ENCODE data around the gene CHAC1. TPM values are rescaled to one million over a fixed set of nuclear protein-coding genes. Genes with fewer than 3 reads are reported as not detected.

The CHAC1 gene
- total and polyA plus RNA-seq, 2 donors = 0.42 to 1.8 TPM

DNA sequence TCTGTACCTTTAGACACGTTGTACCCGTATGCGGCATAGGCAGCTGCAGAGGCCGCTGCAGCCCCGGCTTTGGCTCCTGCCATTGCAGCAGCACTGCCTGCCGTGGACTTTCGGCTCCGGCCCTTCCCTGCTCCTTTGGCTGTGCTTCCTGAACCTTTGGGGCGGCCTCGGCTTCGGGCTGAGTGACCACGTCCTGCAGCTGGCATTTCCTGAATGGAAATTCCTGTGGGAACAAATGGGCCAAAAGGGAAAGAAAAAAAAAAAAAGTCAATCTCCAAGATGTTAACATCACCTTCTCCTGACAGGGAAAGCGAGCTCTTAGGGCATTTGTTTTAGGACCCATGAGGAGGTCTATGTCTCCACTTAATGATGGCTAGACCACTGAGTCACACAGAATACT is 29.6 kb downstream of the CHAC1 start:
- H3K36me3 ChIP-seq (ENCODE audit: insufficient read depth) = peaks cover 7% of the 10 kb centered on the region
- H3K27ac ChIP-seq (ENCODE audit: low read depth) = no peak overlapping the region
- H3K4me3 ChIP-seq (ENCODE audit: low read depth, low read length) = no peak overlapping the region
- H3K4me1 ChIP-seq (ENCODE audit: insufficient read depth) = no peaks in the 10 kb centered on the region
- 87% methylated on average over 13 of the region's 13 CpGs for WGBS
- no peak for DNase-seq (ENCODE audit: extremely low spot score)

DNA sequence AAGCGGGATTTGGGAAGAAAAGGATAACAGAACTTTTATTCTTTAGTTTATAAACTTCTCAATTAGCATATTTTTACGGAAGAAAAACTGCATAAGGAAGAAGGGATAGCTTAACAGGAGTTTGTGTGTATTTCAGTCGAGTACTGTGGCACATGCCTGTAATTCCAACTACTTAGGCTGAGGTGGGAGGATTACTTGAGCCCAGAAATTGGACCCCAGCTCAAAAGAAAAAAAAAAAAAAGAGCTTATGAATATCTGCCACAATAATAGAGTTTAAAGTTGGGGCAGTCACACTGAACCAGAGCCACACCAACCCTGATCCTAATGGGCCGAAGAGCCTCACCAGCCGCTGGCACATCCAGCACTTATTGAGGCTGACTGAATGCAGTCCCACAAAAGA is 31.1 kb downstream of the CHAC1 start:
- DNase-seq (ENCODE audit: extremely low spot score) = no peak
- 88% methylated on average over 5 of the region's 5 CpGs for WGBS
- Histone ChIP-seq H3K4me1 (ENCODE audit: insufficient read depth) (no peaks in the 10 kb centered on the region), H3K27ac (ENCODE audit: low read depth) (no peak overlapping the region), H3K4me3 (ENCODE audit: low read depth, low read length) (no peak overlapping the region), H3K36me3 (ENCODE audit: insufficient read depth) (peaks cover 7% of the 10 kb centered on the region)

GRCh38 chr15:40984964-40985363 is 31.7 kb downstream of the CHAC1 start:
- DNase-seq (ENCODE audit: extremely low spot score) = no peak
- H3K27ac ChIP-seq (ENCODE audit: low read depth) = no peak overlapping the region
- H3K4me3 ChIP-seq (ENCODE audit: low read depth, low read length) = no peak overlapping the region
- 83% methylated on average over 4 of the region's 4 CpGs for WGBS
- H3K36me3 ChIP-seq (ENCODE audit: insufficient read depth) = peaks cover 7% of the 10 kb centered on the region
- no peaks in the 10 kb centered on the region for H3K4me1 ChIP-seq (ENCODE audit: insufficient read depth)

GRCh38 chr15:40985541-40986330 is 32.5 kb downstream of the CHAC1 start:
- H3K36me3 ChIP-seq (ENCODE audit: insufficient read depth) = peaks cover 7% of the 10 kb centered on the region
- no peaks in the 10 kb centered on the region for H3K4me1 ChIP-seq (ENCODE audit: insufficient read depth)
- DNase-seq (ENCODE audit: extremely low spot score) = no peak
- 68% methylated on average over 6 of the region's 6 CpGs for WGBS
- no peak overlapping the region for H3K27ac ChIP-seq (ENCODE audit: low read depth)
- no peak overlapping the region for H3K4me3 ChIP-seq (ENCODE audit: low read depth, low read length)

GRCh38 chr15:40986820-40987219 is 33.5 kb downstream of the CHAC1 start:
- 86% methylated on average over 7 of the region's 7 CpGs for WGBS
- H3K36me3 ChIP-seq (ENCODE audit: insufficient read depth) = peaks cover 7% of the 10 kb centered on the region
- no peak overlapping the region for H3K4me3 ChIP-seq (ENCODE audit: low read depth, low read length)
- no peak overlapping the region for H3K27ac ChIP-seq (ENCODE audit: low read depth)
- DNase-seq (ENCODE audit: extremely low spot score) = no peak
- H3K4me1 ChIP-seq (ENCODE audit: insufficient read depth) = no peaks in the 10 kb centered on the region

DNA sequence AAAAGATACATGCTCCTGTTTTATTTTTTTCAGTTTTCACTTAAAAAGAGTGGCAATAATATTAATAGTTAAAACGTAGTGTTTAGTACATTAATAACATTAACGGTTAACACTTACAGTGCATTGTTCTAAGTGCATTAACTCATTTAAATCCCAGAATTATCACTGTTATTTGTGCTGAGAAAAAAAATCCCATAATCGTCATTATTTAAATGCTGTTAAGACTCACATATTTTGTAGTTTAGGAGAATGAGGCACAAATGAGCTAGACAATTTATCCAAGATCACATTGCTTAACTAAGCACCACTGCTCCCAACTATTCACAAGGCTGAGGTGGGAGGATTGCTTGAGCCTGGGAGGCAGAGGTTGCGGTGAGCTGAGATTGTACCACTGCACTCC is 34.9 kb downstream of the CHAC1 start:
- H3K36me3 ChIP-seq (ENCODE audit: insufficient read depth) = peaks cover 2% of the 10 kb centered on the region
- DNase-seq (ENCODE audit: extremely low spot score) = no peak
- 97% methylated on average over 4 of the region's 4 CpGs for WGBS
- H3K4me3 ChIP-seq (ENCODE audit: low read depth, low read length) = no peak overlapping the region
- no peak overlapping the region for H3K27ac ChIP-seq (ENCODE audit: low read depth)
- H3K4me1 ChIP-seq (ENCODE audit: insufficient read depth) = no peaks in the 10 kb centered on the region

- Histone ChIP-seq H3K27ac (ENCODE audit: low read depth) (no peak overlapping the region), H3K36me3 (ENCODE audit: insufficient read depth) (no peaks in the 10 kb centered on the region), H3K4me1 (ENCODE audit: insufficient read depth) (no peaks in the 10 kb centered on the region), H3K4me3 (ENCODE audit: low read depth, low read length) (no peak overlapping the region)
- DNase-seq (ENCODE audit: extremely low spot score) = no peak
Measured at GRCh38 chr15:40990080-40990479, 36.8 kb downstream of the CHAC1 start.

DNA sequence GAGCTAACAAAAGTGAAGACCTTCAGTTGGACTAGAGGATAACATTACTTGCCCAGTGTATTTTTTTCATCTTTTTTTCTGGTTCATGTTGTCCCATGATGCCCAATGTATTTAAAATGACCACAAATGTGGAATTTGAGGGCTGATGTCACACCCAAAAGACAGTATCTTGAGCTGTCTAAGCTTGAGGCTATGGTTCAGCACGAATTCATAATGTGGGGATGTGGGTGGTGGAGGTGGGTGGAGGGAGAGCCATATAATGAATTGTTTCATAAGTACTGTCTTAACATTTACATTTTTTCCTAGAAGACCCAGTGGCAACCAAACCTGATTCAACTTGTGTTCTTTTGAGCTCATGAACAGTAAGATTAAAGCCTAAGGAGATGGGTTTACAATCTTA is 37.5 kb downstream of the CHAC1 start:
- Histone ChIP-seq H3K36me3 (ENCODE audit: insufficient read depth) (no peaks in the 10 kb centered on the region), H3K27ac (ENCODE audit: low read depth) (no peak overlapping the region), H3K4me3 (ENCODE audit: low read depth, low read length) (no peak overlapping the region), H3K4me1 (ENCODE audit: insufficient read depth) (no peaks in the 10 kb centered on the region)
- 0% methylated on average over 1 of the region's 1 CpG for WGBS
- DNase-seq (ENCODE audit: extremely low spot score) = no peak

- Histone ChIP-seq H3K27ac (ENCODE audit: low read depth) (no peak overlapping the region), H3K36me3 (ENCODE audit: insufficient read depth) (no peaks in the 10 kb centered on the region), H3K4me1 (ENCODE audit: insufficient read depth) (no peaks in the 10 kb centered on the region), H3K4me3 (ENCODE audit: low read depth, low read length) (no peak overlapping the region)
- 72% methylated on average over 3 of the region's 3 CpGs for WGBS
- no peak for DNase-seq (ENCODE audit: extremely low spot score)
Measured at GRCh38 chr15:40991355-40991754, 38.1 kb downstream of the CHAC1 start.

DNA sequence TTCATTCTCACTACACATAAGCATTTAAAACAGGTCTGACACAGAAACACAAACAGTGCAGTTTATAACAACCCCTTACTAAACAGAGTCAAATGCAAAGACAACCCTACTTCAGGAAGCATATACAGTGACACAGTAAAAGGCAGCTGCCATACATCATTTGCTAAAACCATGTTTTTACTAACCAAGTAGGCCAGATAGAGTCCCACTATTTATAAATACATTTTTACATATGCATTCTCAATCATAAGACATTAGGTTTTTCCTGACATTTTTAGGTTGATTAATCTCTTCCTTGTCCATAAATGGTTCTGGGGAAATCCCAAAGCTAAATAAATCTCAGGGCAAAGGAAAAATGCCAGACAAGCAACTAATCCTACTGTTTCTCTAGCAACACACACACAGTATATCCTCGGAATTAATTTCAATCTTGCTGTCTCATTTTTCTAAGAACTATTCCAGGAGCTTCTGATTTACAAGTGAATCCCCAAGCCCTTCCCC is 39.0 kb downstream of the CHAC1 start:
- no peak for DNase-seq (ENCODE audit: extremely low spot score)
- H3K4me3 ChIP-seq (ENCODE audit: low read depth, low read length) = no peak overlapping the region
- no peaks in the 10 kb centered on the region for H3K4me1 ChIP-seq (ENCODE audit: insufficient read depth)
- H3K36me3 ChIP-seq (ENCODE audit: insufficient read depth) = no peaks in the 10 kb centered on the region
- no peak overlapping the region for H3K27ac ChIP-seq (ENCODE audit: low read depth)
- WGBS = 19% methylated on average over 1 of the region's 1 CpG

- no peak for DNase-seq (ENCODE audit: extremely low spot score)
- Histone ChIP-seq H3K4me1 (ENCODE audit: insufficient read depth) (no peaks in the 10 kb centered on the region), H3K4me3 (ENCODE audit: low read depth, low read length) (no peak overlapping the region), H3K36me3 (ENCODE audit: insufficient read depth) (no peaks in the 10 kb centered on the region), H3K27ac (ENCODE audit: low read depth) (no peak overlapping the region)
- WGBS = 64% methylated on average over 5 of the region's 5 CpGs
Measured at GRCh38 chr15:40992825-40993224, 39.6 kb downstream of the CHAC1 start.

DNA sequence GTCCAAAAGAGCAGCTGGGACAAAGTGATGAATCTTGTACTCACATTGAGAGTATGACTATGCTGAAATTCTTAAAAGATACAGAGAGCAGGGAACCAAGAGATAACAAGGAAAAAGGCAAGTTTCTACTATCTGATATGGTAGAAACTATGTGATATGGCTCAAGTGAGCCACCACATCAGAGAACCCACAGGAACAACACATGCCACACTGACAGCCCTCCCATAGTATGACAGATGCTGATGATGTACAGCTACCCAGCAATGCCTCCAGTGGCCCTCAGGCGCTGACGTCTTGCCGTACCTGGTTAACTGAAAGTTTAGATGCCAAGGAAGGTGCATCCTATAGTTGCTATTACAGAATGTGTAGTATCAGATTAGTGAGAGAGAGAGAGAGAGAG is 42.4 kb downstream of the CHAC1 start:
- Histone ChIP-seq H3K36me3 (ENCODE audit: insufficient read depth) (no peaks in the 10 kb centered on the region), H3K27ac (ENCODE audit: low read depth) (no peak overlapping the region), H3K4me1 (ENCODE audit: insufficient read depth) (no peaks in the 10 kb centered on the region), H3K4me3 (ENCODE audit: low read depth, low read length) (no peak overlapping the region)
- no peak for DNase-seq (ENCODE audit: extremely low spot score)
- 88% methylated on average over 3 of the region's 3 CpGs for WGBS

DNA sequence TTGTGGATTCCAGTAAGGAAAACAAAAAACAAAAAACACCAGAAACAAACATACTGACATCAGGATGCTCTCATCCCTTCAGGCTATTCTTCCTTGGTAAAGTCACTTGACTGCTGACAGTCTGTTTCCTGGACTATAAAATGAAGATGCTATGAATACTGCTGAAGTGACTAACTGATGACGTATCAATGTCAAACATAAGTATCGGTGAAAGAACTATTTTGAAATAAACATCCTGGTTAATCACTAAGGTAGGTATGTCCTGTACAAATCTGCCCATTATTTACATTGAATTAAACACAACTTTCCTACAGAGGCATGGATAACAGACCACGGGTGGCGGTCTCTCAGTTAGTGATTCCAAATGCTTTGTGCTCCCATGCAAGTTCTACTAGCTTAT is 45.9 kb downstream of the CHAC1 start:
- 98% methylated on average over 4 of the region's 4 CpGs for WGBS
- no peak for DNase-seq (ENCODE audit: extremely low spot score)
- H3K36me3 ChIP-seq (ENCODE audit: insufficient read depth) = no peaks in the 10 kb centered on the region
- H3K4me1 ChIP-seq (ENCODE audit: insufficient read depth) = no peaks in the 10 kb centered on the region
- no peak overlapping the region for H3K27ac ChIP-seq (ENCODE audit: low read depth)
- H3K4me3 ChIP-seq (ENCODE audit: low read depth, low read length) = no peak overlapping the region

DNA sequence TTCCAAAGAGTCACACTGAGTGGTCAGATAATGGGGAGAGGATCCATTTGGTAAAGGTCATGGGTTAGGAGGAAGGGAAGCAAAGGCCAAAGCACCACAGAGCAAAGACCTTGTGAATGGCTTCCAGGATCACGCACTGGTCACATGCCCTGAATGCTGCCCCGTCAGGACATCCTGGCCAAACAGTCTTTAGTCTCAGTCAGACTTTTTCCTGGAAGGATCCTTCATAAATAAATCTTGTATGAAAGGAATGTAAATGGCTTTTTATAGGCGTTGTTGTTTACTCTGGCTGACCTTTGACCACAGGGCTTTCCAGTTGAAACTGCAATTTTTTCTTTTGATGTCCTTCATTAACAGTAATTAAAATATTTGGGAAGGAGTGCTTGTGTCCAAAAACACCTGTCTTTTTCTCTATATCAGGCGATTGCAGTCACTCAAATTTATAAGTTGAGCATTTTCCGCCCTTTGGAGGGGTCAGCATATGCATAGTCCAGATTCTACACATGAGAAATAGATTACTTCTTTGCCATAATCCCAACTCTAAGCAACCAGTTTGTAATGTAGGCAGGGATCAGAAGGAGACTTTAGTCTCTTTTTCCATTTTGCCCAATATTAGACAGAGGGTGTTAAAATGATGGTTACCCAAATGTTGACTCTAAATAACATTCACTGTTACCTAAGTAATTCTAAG is 48.4 kb downstream of the CHAC1 start:
- DNase-seq (ENCODE audit: extremely low spot score) = no peak
- Histone ChIP-seq H3K4me3 (ENCODE audit: low read depth, low read length) (no peak overlapping the region), H3K36me3 (ENCODE audit: insufficient read depth) (no peaks in the 10 kb centered on the region), H3K4me1 (ENCODE audit: insufficient read depth) (no peaks in the 10 kb centered on the region), H3K27ac (ENCODE audit: low read depth) (no peak overlapping the region)
- WGBS = 49% methylated on average over 5 of the region's 5 CpGs
